Measurements from ENCODE around the gene RAB43. TPM values are rescaled to one million over a fixed set of nuclear protein-coding genes. Genes with fewer than 3 reads are reported as not detected.

The RAB43 gene
- total and polyA plus RNA-seq, 8 donors, result 4.7 to 18.7 (median 8.9) TPM

DNA sequence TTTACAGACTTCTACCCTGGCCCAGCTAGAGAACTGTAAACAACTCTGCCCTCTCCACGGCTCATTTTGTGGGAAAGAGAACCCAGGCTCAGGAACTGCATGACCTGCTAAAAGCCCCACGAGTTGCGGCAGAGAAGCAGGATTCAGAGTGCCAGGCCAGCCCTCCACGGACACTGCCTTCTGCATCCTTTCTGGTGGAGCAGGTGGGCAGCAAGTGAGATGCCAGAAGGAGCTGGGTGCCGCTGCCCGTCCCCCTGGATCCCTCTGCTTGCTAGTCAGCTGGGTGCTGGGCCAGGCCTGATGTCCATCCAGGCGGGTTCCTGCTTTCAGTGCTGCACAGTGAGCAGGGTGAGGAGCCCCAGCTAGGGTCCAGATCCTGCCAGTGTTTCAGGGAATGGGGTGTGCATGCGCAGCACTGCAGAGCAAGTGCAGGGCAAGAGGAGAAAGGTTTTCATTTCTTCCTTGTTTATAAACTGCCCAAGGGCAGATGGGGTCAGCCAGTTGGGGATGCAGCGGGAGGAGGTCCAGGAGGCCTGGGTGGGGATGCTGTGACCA, 5.2 kb upstream of the RAB43 start:
- H3K9me3 ChIP-seq, result no peaks in the 10 kb centered on the region
- no peaks in the 10 kb centered on the region for H3K27me3 ChIP-seq
- peaks cover 0 to 27% (median 10%) of the 10 kb centered on the region in 3 donors for H3K36me3 ChIP-seq
- FAIRE-seq (no peak), ATAC-seq (no peak), DNase-seq (peak in 1 of 6 donors; percentile 43)
- H3K27ac ChIP-seq, result no peak overlapping the region
- TF ChIP-seq, protein P1, sequence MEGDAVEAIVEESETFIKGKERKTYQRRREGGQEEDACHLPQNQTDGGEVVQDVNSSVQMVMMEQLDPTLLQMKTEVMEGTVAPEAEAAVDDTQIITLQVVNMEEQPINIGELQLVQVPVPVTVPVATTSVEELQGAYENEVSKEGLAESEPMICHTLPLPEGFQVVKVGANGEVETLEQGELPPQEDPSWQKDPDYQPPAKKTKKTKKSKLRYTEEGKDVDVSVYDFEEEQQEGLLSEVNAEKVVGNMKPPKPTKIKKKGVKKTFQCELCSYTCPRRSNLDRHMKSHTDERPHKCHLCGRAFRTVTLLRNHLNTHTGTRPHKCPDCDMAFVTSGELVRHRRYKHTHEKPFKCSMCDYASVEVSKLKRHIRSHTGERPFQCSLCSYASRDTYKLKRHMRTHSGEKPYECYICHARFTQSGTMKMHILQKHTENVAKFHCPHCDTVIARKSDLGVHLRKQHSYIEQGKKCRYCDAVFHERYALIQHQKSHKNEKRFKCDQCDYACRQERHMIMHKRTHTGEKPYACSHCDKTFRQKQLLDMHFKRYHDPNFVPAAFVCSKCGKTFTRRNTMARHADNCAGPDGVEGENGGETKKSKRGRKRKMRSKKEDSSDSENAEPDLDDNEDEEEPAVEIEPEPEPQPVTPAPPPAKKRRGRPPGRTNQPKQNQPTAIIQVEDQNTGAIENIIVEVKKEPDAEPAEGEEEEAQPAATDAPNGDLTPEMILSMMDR (IDR thresholded peaks at IDR 0.05), result no peak
- intact Hi-C loops (cut with DNase I), result no loop called here
- peaks cover 0 to 5% (median 0%) of the 10 kb centered on the region in 3 donors for H3K4me1 ChIP-seq
- H3K4me3 ChIP-seq, result no peak overlapping the region
- 91 to 97% methylated on average over 9 of the region's 9 CpGs for WGBS, 2 donors

DNA sequence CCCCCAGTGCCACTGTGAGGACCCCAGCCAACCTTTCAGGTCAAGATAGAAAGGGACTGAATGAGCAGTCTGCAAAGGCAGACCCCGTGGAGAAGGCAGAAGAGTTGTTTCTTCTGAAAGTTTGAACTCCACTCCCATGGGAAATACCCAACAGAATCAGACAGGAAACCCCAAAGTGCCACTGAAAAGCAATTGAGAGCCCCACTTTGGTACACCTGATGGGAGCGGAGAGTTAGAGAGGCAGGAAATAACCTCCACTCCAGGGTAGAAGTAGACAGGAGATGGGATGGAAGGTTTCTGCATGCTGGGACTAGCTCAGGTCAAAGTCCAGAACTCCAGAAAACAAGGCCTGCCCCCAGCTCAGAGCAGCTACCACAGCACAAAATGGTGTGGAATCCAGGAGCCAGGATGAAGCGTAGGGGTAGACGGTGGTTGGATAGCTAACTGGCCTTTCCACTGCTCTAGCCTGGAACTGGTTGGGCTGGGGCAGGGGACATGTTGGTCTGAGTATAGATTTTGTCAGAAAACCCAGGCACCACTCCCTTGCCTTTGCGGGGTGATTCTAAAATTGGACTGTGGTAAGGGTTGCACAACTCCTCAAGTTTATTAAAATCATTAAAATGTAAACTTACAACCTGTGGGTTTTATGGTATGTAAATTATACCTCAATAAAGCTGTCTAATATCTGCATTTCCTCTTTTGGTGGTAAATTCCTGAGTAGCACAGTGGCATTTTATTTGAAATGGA, 1.9 kb upstream of the RAB43 start:
- Histone ChIP-seq H3K4me3 (no peak overlapping the region), H3K9me3 (no peaks in the 10 kb centered on the region), H3K27me3 (no peaks in the 10 kb centered on the region), H3K4me1 (peaks cover 4 to 15% (median 8%) of the 10 kb centered on the region in 3 donors), H3K27ac (peak overlapping the region in 3 of 4 donors; percentile 7 to 96 (median 29)), H3K36me3 (peaks cover 0 to 2% (median 0%) of the 10 kb centered on the region in 3 donors)
- TF ChIP-seq, protein P1 (IDR thresholded peaks at IDR 0.05), result no peak
- FAIRE-seq, result no peak
- intact Hi-C loops (cut with DNase I), result no loop called here
- 55 to 56% methylated on average over 5 of the region's 5 CpGs for WGBS, 2 donors
- peak in 1 of 6 donors; percentile 34 for DNase-seq
- no peak for ATAC-seq

DNA sequence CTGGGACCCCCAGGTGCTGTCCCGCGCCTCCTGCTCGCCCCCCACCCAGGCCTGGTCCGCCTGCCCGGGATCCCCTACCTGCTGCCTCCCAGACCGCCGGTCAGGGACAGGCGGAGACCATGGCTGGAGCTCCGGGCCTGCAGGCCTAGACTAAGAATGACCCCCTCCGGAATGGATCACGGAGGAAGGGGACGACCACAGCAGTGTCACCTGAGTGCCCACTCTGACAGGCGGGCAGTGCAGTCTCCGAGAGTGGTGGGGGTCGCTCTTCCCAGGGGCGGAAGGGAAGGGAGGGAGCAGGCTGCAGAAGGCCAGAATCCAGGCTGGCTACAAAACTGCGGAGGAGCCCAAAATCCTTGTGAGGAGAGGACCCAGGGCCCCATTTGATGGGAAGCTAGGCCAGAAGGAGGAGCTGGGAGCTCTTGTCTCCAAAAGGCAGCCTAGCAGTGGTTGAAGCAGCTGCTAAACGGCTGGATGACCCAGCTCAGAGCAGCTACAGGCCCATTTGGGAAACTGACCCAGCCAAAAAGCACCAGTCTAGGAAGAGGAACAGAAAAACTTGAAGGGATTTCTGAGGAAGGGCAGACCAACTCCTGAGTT, 908 bp upstream of the RAB43 start:
- Histone ChIP-seq H3K9me3 (no peaks in the 10 kb centered on the region), H3K27ac (peak overlapping the region; percentile 22 to 96 (median 89)), H3K4me3 (no peak overlapping the region), H3K4me1 (peaks cover 4 to 20% (median 8%) of the 10 kb centered on the region in 3 donors), H3K27me3 (no peaks in the 10 kb centered on the region), H3K36me3 (no peaks in the 10 kb centered on the region)
- TF ChIP-seq, protein P1 (IDR thresholded peaks at IDR 0.05), result no peak
- intact Hi-C loops (cut with DNase I), result no loop called here
- no peak for DNase-seq
- peak in 2 of 4 donors; percentile 0 to 1 for ATAC-seq
- 58 to 60% methylated on average over 18 of the region's 18 CpGs for WGBS, 2 donors
- no peak for FAIRE-seq

DNA sequence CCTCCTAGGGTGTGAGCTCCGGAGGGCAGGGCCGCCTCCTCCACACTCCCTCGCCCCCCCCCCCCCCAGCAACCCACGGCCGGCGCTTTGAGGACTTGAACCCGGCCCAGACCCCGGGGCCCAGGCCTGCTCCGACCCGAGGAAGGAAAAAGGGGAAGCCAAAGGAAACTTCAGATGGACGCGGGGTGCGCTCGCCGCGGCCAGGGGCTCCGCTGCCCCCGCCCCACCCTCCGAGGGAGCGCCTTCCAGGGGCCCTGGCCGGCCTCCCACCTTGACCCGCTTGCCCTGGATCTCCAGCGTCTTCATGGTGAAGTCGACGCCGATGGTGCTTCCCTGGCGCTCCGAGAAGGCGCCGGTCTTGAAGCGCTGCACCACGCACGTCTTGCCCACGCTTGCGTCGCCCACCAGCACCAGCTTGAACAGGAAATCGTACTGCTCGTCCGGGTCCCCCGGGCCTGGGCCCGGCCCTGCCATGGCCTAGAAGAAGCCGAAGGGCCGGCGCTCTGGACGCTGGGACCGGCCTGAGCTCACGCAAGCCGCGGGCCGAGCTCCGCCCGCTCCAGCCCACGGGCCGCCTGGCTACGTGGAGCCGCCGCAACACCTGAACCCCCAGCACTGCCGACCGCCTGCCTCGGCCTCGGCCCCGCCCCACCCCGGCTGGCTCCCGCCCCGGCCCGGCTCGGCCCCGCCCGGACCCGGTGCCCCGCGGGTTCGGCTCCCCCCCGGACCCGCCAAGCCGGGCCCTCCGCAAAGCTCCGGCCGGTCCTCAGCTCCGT, 400 bp downstream of the RAB43 start:
- intact Hi-C loops (cut with DNase I), result no loop called here
- TF ChIP-seq, protein P1 (IDR thresholded peaks at IDR 0.05), result no peak
- Histone ChIP-seq H3K36me3 (no peaks in the 10 kb centered on the region), H3K9me3 (no peaks in the 10 kb centered on the region), H3K27me3 (no peaks in the 10 kb centered on the region), H3K4me1 (peaks cover 4 to 27% (median 8%) of the 10 kb centered on the region in 3 donors), H3K4me3 (peak overlapping the region; percentile 65 to 81 (median 71)), H3K27ac (peak overlapping the region; percentile 88 to 96 (median 91))
- WGBS, 2 donors, result 0 to 1% methylated on average over 47 to 80 of the region's 80 CpGs
- ATAC-seq (peak in 3 of 4 donors; percentile 1 to 61 (median 43)), FAIRE-seq (no peak), DNase-seq (peak in 3 of 6 donors; percentile 31 to 87 (median 68))

Data from pancreas (tissue), 10 donors.